IMR-90 (cell line): ENCODE results near the gene EPB41L5. TPM values are rescaled to one million over a fixed set of nuclear protein-coding genes. Genes with fewer than 3 reads are reported as not detected.

Experiments used
- ATAC-seq: fragments of 200-7000 bp; cut with Tn5 transposase; 2 replicates; pipeline ENCODE4 v1.9.1; 2020; ENCODE audit warnings: low read depth, mild to moderate bottlenecking, moderate library complexity
- BruUV-seq: library from RNA; stranded (reverse); fragments of 400-500 nt; replicated peaks from 2 replicates; lab custom pipeline; 2021; lab: Mats Ljungman, UMichigan
- CTCF ChIA-PET: fragments of 300-600 bp; formaldehyde crosslinking; extraction: SDS; loops from one replicate; lab custom pipeline; 2021; ENCODE audit warnings: antibody characterized with exemption; lab: Yijun Ruan, JAX
- POLR2A ChIA-PET: fragments of 300-600 bp; sonication (Branson Sonifier 250); formaldehyde crosslinking; loops from one replicate; lab custom pipeline; 2022; ENCODE audit warnings: antibody characterized with exemption; ENCODE audit not compliant: unreplicated experiment; lab: Charles Lee
- DNase-seq: peaks from one replicate; pipeline ENCODE4 v3.0.0; 2013
- H2AFZ ChIP-seq: replicated peaks from 2 replicates; pipeline ENCODE3; 2013; ENCODE audit warnings: low read length, mild to moderate bottlenecking; ENCODE audit not compliant: poor library complexity
- H2AK5ac ChIP-seq: 2 replicates; pipeline ENCODE4 v1.6.1; 2013; ENCODE audit warnings: low read depth, low read length, inconsistent platforms
- H2AK9ac ChIP-seq: replicated peaks from 2 replicates; pipeline ENCODE3; 2013; ENCODE audit warnings: mild to moderate bottlenecking, low read depth, low read length, moderate library complexity; ENCODE audit not compliant: poor library complexity
- H2BK120ac ChIP-seq: 2 replicates; pipeline ENCODE4 v1.6.1; 2013; ENCODE audit warnings: low read depth, low read length, inconsistent platforms
- H2BK15ac ChIP-seq: 3 replicates; pipeline ENCODE4 v1.6.1; 2013; ENCODE audit warnings: low read depth, low read length, inconsistent platforms
- H2BK20ac ChIP-seq: 2 replicates; pipeline ENCODE4 v1.6.1; 2013; ENCODE audit warnings: low read depth, mild to moderate bottlenecking, inconsistent platforms, low read length, moderate library complexity
- H2BK5ac ChIP-seq: 2 replicates; pipeline ENCODE4 v1.6.1; 2013; ENCODE audit warnings: mild to moderate bottlenecking, low read depth, low read length, inconsistent platforms; ENCODE audit not compliant: poor library complexity, severe bottlenecking
- H3K14ac ChIP-seq: replicated peaks from 2 replicates; pipeline ENCODE4 v1.6.1; 2013; ENCODE audit warnings: low read depth, low read length, inconsistent platforms
- H3K18ac ChIP-seq: 2 replicates; pipeline ENCODE4 v1.6.1; 2013; ENCODE audit warnings: low read depth, low read length, control low read depth
- H3K23ac ChIP-seq: 2 replicates; pipeline ENCODE4 v1.6.1; 2013; ENCODE audit warnings: low read depth, low read length, inconsistent platforms
- H3K27ac ChIP-seq: 2 replicates; pipeline ENCODE4 v1.5.1; 2013; ENCODE audit warnings: mild to moderate bottlenecking, control low read depth, low read length; ENCODE audit not compliant: insufficient read depth
- H3K27me3 ChIP-seq: 2 replicates; pipeline ENCODE4 v1.6.1; 2013; ENCODE audit warnings: low read length; ENCODE audit not compliant: control insufficient read depth, insufficient read depth
- H3K36me3 ChIP-seq: 2 replicates; pipeline ENCODE4 v1.6.1; 2013; ENCODE audit warnings: low read length, mixed read lengths; ENCODE audit not compliant: control insufficient read depth, insufficient read depth
- H3K4ac ChIP-seq: 2 replicates; pipeline ENCODE4 v1.6.1; 2013; ENCODE audit warnings: low read depth, low read length, inconsistent platforms
- H3K4me1 ChIP-seq: 2 replicates; pipeline ENCODE4 v1.6.1; 2013; ENCODE audit warnings: low read length, mixed read lengths; ENCODE audit not compliant: control insufficient read depth, insufficient read depth
- H3K4me2 ChIP-seq: 2 replicates; pipeline ENCODE4 v1.6.1; 2013; ENCODE audit warnings: low read depth, mild to moderate bottlenecking, control low read depth, low read length, moderate library complexity
- H3K4me3 ChIP-seq: 2 replicates; pipeline ENCODE4 v1.5.1; 2013; ENCODE audit warnings: low read depth, mild to moderate bottlenecking, control low read depth, low read length, moderate library complexity; ENCODE audit not compliant: insufficient read depth
- H3K56ac ChIP-seq: 2 replicates; pipeline ENCODE4 v1.6.1; 2013; ENCODE audit warnings: low read length, inconsistent platforms; ENCODE audit not compliant: insufficient read depth; ENCODE audit errors: extremely low read depth
- H3K79me1 ChIP-seq, 2 experiments: 2 replicates each; pipeline ENCODE4 v1.6.1; 2013; ENCODE audit warnings: low read length in 2 of 2, inconsistent platforms in 1 of 2, low read depth in 1 of 2
- H3K9ac ChIP-seq: 2 replicates; pipeline ENCODE4 v1.6.1; 2013; ENCODE audit warnings: low read depth, low read length, control low read depth
- H3K9me1 ChIP-seq: 2 replicates; pipeline ENCODE4 v1.6.1; 2013; ENCODE audit warnings: low read length, inconsistent platforms; ENCODE audit not compliant: insufficient read depth
- H3K9me3 ChIP-seq: 2 replicates; pipeline ENCODE4 v1.6.1; 2013; ENCODE audit warnings: low read length; ENCODE audit not compliant: control insufficient read depth, insufficient read depth
- H4K20me1 ChIP-seq: 2 replicates; pipeline ENCODE4 v1.6.1; 2013; ENCODE audit warnings: low read length, inconsistent platforms; ENCODE audit not compliant: insufficient read depth
- H4K5ac ChIP-seq: 2 replicates; pipeline ENCODE4 v1.6.1; 2013; ENCODE audit warnings: mild to moderate bottlenecking, low read depth, low read length, control low read depth
- H4K8ac ChIP-seq, 2 experiments: 2 replicates each; pipeline ENCODE4 v1.6.1; 2013; ENCODE audit warnings: low read depth in 2 of 2, low read length in 2 of 2, control low read depth in 1 of 2, inconsistent platforms in 1 of 2
- H4K91ac ChIP-seq: 2 replicates; pipeline ENCODE4 v1.6.1; 2013; ENCODE audit warnings: low read depth, low read length, inconsistent platforms; ENCODE audit not compliant: insufficient read depth
- CTCF ChIP-seq: conservative IDR thresholded peaks from 2 replicates; pipeline ENCODE4 v1.5.1; 2012; ENCODE audit warnings: mild to moderate bottlenecking, low read depth, low read length, improper control_type of control experiment
- FOS ChIP-seq: fragments of 150-350 bp; IDR thresholded peaks from 2 replicates; pipeline ENCODE4 v1.6.1; 2016; ENCODE audit warnings: low read depth, low read length
- MAFK ChIP-seq: IDR thresholded peaks from 2 replicates; pipeline ENCODE4 v1.6.1; 2012; ENCODE audit warnings: low read depth, low read length, improper control_type of control experiment
- MAZ ChIP-seq: IDR thresholded peaks from 2 replicates; pipeline ENCODE4 v1.6.1; 2012; ENCODE audit warnings: low read depth, mild to moderate bottlenecking, low read length, improper control_type of control experiment, moderate library complexity, borderline replicate concordance
- MXI1 ChIP-seq: IDR thresholded peaks from 2 replicates; pipeline ENCODE4 v1.6.1; 2012; ENCODE audit warnings: low read depth, mild to moderate bottlenecking, low read length, moderate library complexity, borderline replicate concordance
- POLR2A ChIP-seq: IDR thresholded peaks from 2 replicates; pipeline ENCODE4 v1.6.1; 2012; ENCODE audit warnings: mild to moderate bottlenecking, low read depth, low read length
- RAD21 ChIP-seq: IDR thresholded peaks from 2 replicates; pipeline ENCODE4 v1.6.1; 2012; ENCODE audit warnings: low read length, improper control_type of control experiment
- RCOR1 ChIP-seq: IDR thresholded peaks from 2 replicates; pipeline ENCODE4 v1.6.1; 2012; ENCODE audit warnings: mild to moderate bottlenecking, low read length, improper control_type of control experiment; ENCODE audit not compliant: insufficient replicate concordance
- RFX5 ChIP-seq: IDR thresholded peaks from 2 replicates; pipeline ENCODE4 v1.8.0; 2012; ENCODE audit warnings: low read depth, mild to moderate bottlenecking, low read length, moderate library complexity
- SMC3 ChIP-seq: fragments of 150-350 bp; IDR thresholded peaks from 2 replicates; pipeline ENCODE4 v1.6.1; 2016; ENCODE audit warnings: low read depth, mild to moderate bottlenecking, antibody characterized with exemption, low read length, moderate library complexity
- WGBS, 2 experiments: methylation state at CpG; one replicate each; pipeline versions ENCODE4 v1.1.5 to v1.1.7; 2013; ENCODE audit warnings: missing lambda C conversion rate in 2 of 2; ENCODE audit not compliant: insufficient read length in 1 of 2; ENCODE audit errors: extremely low coverage in 2 of 2; 5-methylcytosine and 5-hydroxymethylcytosine counted together
- dilution Hi-C: fragments of 300-500 bp; cut with HindIII; formaldehyde crosslinking; loops from one replicate; pipeline ENCODE4 v1.14.3; 2018; ENCODE audit warnings: low sequenced_read_pairs; ENCODE audit not compliant: unreplicated experiment
- in situ Hi-C: fragments of 300-500 bp; cut with MboI; formaldehyde crosslinking; loops from 3 replicates; pipeline ENCODE4 v1.14.3; 2019; ENCODE audit warnings: low sequenced_read_pairs, inconsistent platforms, mixed read lengths
- intact Hi-C: fragments of 100-400 bp; cut with micrococcal nuclease; formaldehyde crosslinking; loops from 2 replicates; pipeline ENCODE4 v1.10.0; 2022
- polyA plus RNA-seq, 3 experiments: library from polyadenylated mRNA; depleted of rRNA; stranded (reverse); fragments of >200 nt; gene quantifications; 2 replicates each; pipeline ENCODE4 v1.2.3, GENCODE V29; 2012; ENCODE audit warnings: low replicate concordance in 1 of 3
- total RNA-seq: library from RNA; depleted of rRNA; stranded (reverse); fragments of >200 nt; gene quantifications from 2 replicates; pipeline ENCODE4 v1.2.3, GENCODE V29; 2012

The EPB41L5 gene
- total and polyA plus RNA-seq, 2 of the 4 experiments (the other 2 are of a cell fraction): 5.1 to 10.6 TPM

DNA sequence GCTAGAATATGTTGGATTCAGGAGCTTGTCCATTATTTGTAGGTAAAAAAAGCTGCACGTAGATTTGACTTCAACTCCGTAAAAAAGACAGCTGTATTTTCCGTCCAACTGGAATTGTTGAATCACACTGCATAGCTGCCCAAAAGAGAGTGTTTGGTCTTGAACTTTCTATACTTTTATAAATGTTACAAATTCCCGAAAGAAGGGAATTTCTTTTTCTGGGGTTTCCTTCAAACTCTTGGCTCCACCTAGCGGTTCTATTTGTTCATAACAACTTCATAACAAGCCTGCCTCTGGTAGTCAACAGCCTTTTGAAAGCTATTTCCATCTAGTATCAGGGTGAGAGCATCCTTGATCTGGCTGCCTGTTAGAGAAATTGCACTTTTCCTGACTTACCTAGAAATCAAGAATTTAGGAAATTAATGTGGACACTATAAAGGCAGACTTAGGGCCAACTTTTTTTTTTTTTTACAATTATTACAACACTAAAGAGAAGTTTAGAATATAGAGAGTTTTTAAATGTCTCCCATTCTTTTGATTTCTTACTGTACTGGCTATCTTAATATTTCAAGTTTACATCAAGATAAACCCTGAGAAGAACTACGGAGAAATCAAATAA lies 162.2 kb downstream of the EPB41L5 start:
- no peak overlapping the region for H3K4me2 ChIP-seq
- peak; percentile 79 for DNase-seq
- H2AK9ac ChIP-seq: no peak overlapping the region
- H3K9me3 ChIP-seq: no peaks in the 10 kb centered on the region
- no peaks in the 10 kb centered on the region for H3K27me3 ChIP-seq
- no peaks in the 10 kb centered on the region for H3K36me3 ChIP-seq
- no peak overlapping the region for H3K9ac ChIP-seq
- H2AK5ac ChIP-seq: peak overlapping the region; percentile 59; the same call in 1 of the 2 replicates
- no peak overlapping the region for H3K4me3 ChIP-seq
- CTCF ChIA-PET: interaction anchor here (0.6 to 3.6 kb wide), 20 partner anchors 11 to 1189 kb away, joined by 3 to 36 read pairs (median 3); no protein-coding TSS in a partner anchor
- in situ Hi-C loops (loop anchor here (5.0 kb wide), 2 partner anchors 63 to 423 kb away; no protein-coding TSS in a partner anchor), dilution Hi-C loops (no loop called here), intact Hi-C loops (loop anchor here (1.0 to 2.0 kb wide), 7 partner anchors 65 to 534 kb away; partner anchors contain the start of gene EPB41L5)
- 0 out of 2 replicates have a peak overlapping the region, but pooled peaks have one; percentile 8 for H3K4ac ChIP-seq
- no peak overlapping the region for H2BK5ac ChIP-seq
- no peak overlapping the region for H3K56ac ChIP-seq
- TF ChIP-seq RFX5 (no peak), FOS (no peak), RCOR1 (no peak), MAZ (no peak), MAFK (no peak), CTCF (peak; percentile 86), MXI1 (no peak), SMC3 (peak; percentile 84), POLR2A (0 out of 2 replicates have a peak, but pooled peaks have one; percentile 22), RAD21 (peak; percentile 91)
- H3K27ac ChIP-seq: no peak overlapping the region
- POLR2A ChIA-PET: no interaction called here
- no peaks in the 10 kb centered on the region for H3K79me1 ChIP-seq
- no peak overlapping the region for H4K91ac ChIP-seq
- no TSS peak for BruUV-seq
- peak overlapping the region in 1 of 2 experiments; percentile 29; a peak in 1 of 4 replicates for H4K8ac ChIP-seq
- no peak overlapping the region for H2AFZ ChIP-seq
- H4K5ac ChIP-seq: no peak overlapping the region
- 0 out of 2 replicates have a peak, but pooled peaks cover under 1% of the 10 kb centered on the region for H3K9me1 ChIP-seq
- peaks cover 3% of the 10 kb centered on the region for H3K4me1 ChIP-seq
- WGBS, 2 experiments: 29% methylated on average over 1 of the region's 6 CpGs; no CpG with 5 or more reads in 1 of the 2 experiments
- no peak overlapping the region for H2BK120ac ChIP-seq
- no peak overlapping the region; the same call in 1 of the 2 replicates for H3K23ac ChIP-seq
- H2BK15ac ChIP-seq: no peak overlapping the region; the same call in 2 of the 3 replicates
- ATAC-seq: peak; percentile 87
- H2BK20ac ChIP-seq: no peak overlapping the region
- no peak overlapping the region for H3K18ac ChIP-seq
- peak overlapping the region; percentile 3; the same call in 1 of the 2 replicates for H3K14ac ChIP-seq
- H4K20me1 ChIP-seq: no peaks in the 10 kb centered on the region
